Liver (tissue), 9 donors: ENCODE measurements around the gene WDR62. TPM values are rescaled to one million over a fixed set of nuclear protein-coding genes. Genes with fewer than 3 reads are reported as not detected.

Experiments used
- DNase-seq: peaks from one replicate; pipeline ENCODE4 v3.0.0-alpha.2; 2017; ENCODE audit warnings: low spot score
- H3K27ac ChIP-seq, 2 donors: one replicate each; pipeline ENCODE4 v1.7.0; 2013; ENCODE audit warnings: inconsistent platforms in 2 of 2, low read length in 2 of 2, control low read depth in 1 of 2, low read depth in 1 of 2, mild to moderate bottlenecking in 1 of 2
- H3K27me3 ChIP-seq, 4 donors: one replicate each; pipeline versions ENCODE4 v1.6.1 to v1.7.0; 2013; ENCODE audit warnings: low read length in 3 of 4, inconsistent platforms in 1 of 4, mild to moderate bottlenecking in 1 of 4, moderate library complexity in 1 of 4; ENCODE audit not compliant: control insufficient read depth in 4 of 4, insufficient read depth in 4 of 4
- H3K36me3 ChIP-seq, 4 donors: one replicate each; pipeline versions ENCODE4 v1.6.1 to v1.7.0; 2013; ENCODE audit warnings: low read length in 3 of 4, mild to moderate bottlenecking in 3 of 4, low read depth in 1 of 4, moderate library complexity in 1 of 4; ENCODE audit not compliant: control insufficient read depth in 4 of 4, insufficient read depth in 3 of 4
- H3K4me1 ChIP-seq, 4 donors: one replicate each; pipeline versions ENCODE4 v1.6.1 to v1.7.0; 2013; ENCODE audit warnings: low read length in 3 of 4, mild to moderate bottlenecking in 3 of 4, moderate library complexity in 1 of 4; ENCODE audit not compliant: control insufficient read depth in 4 of 4, insufficient read depth in 4 of 4
- H3K4me3 ChIP-seq, 3 donors: one replicate each; pipeline versions ENCODE4 v1.6.1 to v1.7.0; 2013; ENCODE audit warnings: low read length in 3 of 3, control low read depth in 1 of 3, low read depth in 1 of 3, mild to moderate bottlenecking in 1 of 3
- H3K9ac ChIP-seq, 2 donors: one replicate each; pipeline ENCODE4 v1.7.0; 2013; ENCODE audit warnings: low read length in 2 of 2, mild to moderate bottlenecking in 2 of 2, moderate library complexity in 2 of 2, control low read depth in 1 of 2, low read depth in 1 of 2
- H3K9me3 ChIP-seq, 4 donors: one replicate each; pipeline versions ENCODE4 v1.6.1 to v1.7.0; 2013; ENCODE audit warnings: low read length in 3 of 4; ENCODE audit not compliant: control insufficient read depth in 4 of 4
- EGR1 ChIP-seq, 2 donors: IDR thresholded peaks; 2 replicates each; pipeline ENCODE4 v1.6.1; 2016 to 2018; ENCODE audit warnings: antibody characterized with exemption in 2 of 2, low read depth in 2 of 2
- HNF4A ChIP-seq, 2 donors: conservative IDR thresholded peaks; 2 replicates each; pipeline ENCODE4 v1.6.1; 2016; ENCODE audit warnings: antibody characterized with exemption in 2 of 2, mild to moderate bottlenecking in 2 of 2
- JUND ChIP-seq, 2 donors: IDR thresholded peaks; 2 replicates each; pipeline ENCODE4 v1.6.1; 2016; ENCODE audit warnings: antibody characterized with exemption in 2 of 2
- RAD21 ChIP-seq, 2 donors: IDR thresholded peaks; 2 replicates each; pipeline ENCODE4 v1.6.1; 2016; ENCODE audit warnings: antibody characterized with exemption in 2 of 2, mild to moderate bottlenecking in 2 of 2
- REST ChIP-seq: IDR thresholded peaks from 2 replicates; pipeline ENCODE4 v1.6.1; 2016; ENCODE audit warnings: antibody characterized with exemption, mild to moderate bottlenecking
- SP1 ChIP-seq: IDR thresholded peaks from 2 replicates; pipeline ENCODE4 v1.6.1; 2018; ENCODE audit warnings: antibody characterized with exemption, mild to moderate bottlenecking
- TAF1 ChIP-seq: conservative IDR thresholded peaks from 2 replicates; pipeline ENCODE4 v1.6.1; 2016; ENCODE audit warnings: antibody characterized with exemption, mild to moderate bottlenecking
- WGBS: extraction: QIAGEN DNeasy Blood & Tissue Kit; methylation state at CpG from one replicate; pipeline ENCODE4 v1.1.7; 2013; 5-methylcytosine and 5-hydroxymethylcytosine counted together
- polyA plus RNA-seq, 2 donors: library from polyadenylated mRNA; stranded (reverse) in 1 of 2; unstranded in 1 of 2; fragments of 200-250 nt in 1 of 2; fragments of >200 nt in 1 of 2; fragmentation: Nextera tagmentation in 1 of 2; extraction: Ambion mirVana in 1 of 2; gene quantifications; one replicate each; pipeline versions ENCODE4 v1.2.1 to v1.2.3, GENCODE V29; 2013 to 2015
- total RNA-seq, 2 donors: library from RNA; depleted of rRNA; stranded (reverse); fragments of >200 nt; gene quantifications; one replicate each; pipeline ENCODE4 v1.2.3, GENCODE V29; 2014
- TF ChIP-seq, protein P1 (sequence below): fragments of 150-350 bp; IDR thresholded peaks from 2 replicates; pipeline ENCODE4 v1.5.1; 2017; ENCODE audit warnings: improper control_type of control experiment, low read depth, low read length; ENCODE audit not compliant: missing input control
- TF ChIP-seq, protein P2 (sequence below): IDR thresholded peaks from 2 replicates; pipeline ENCODE4 v1.6.1; 2016; ENCODE audit warnings: antibody characterized with exemption
- donor health status: healthy.
- donor health status: healthy.
- donor health status: healthy.
- donor health status: healthy.
- donor health status: healthy.

WDR62 gene
- total and polyA plus RNA-seq, 4 donors, result 0.26 to 6.6 (median 0.71) TPM

DNA sequence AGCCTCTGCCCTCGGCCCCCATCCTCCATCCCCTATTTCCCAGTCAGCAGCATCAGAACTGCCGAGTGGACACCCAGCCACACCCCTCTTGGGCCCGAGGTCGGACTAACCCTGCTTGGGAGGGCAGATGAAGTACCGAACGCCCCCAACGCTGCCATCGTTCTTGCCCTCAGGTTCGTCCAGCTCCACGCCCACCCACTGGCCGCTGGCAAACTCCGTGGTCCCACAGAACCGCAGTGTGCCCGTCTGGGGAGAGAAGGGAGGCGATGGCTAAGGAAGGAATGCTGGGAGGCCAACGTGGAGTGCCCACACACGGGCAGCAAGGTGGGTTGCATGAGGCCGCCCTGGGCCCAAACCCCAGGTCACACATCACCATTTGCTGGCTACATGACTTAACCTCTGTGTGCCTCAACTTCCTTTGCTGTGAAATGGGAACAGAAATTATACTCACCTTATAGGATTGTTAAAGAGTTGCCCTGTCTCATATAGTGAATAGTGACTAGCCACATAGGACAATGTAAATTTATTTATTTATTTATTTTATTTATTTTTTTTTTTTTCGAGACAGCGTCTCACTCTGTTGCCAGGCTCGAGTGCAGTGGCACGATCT, 35.5 kb upstream of the WDR62 start:
- 94% methylated on average over 22 of the region's 22 CpGs for WGBS
- Histone ChIP-seq H3K27me3 (no peaks in the 10 kb centered on the region), H3K9ac (no peak overlapping the region), H3K4me3 (no peak overlapping the region), H3K9me3 (no peaks in the 10 kb centered on the region), H3K4me1 (peaks cover 0 to 8% (median 6%) of the 10 kb centered on the region in 4 donors), H3K36me3 (no peaks in the 10 kb centered on the region), H3K27ac (no peak overlapping the region)
- TF ChIP-seq REST, result no peak
- no peak for TF ChIP-seq JUND (IDR thresholded peaks at IDR 0.05)
- no peak for TF ChIP-seq TAF1
- no peak for DNase-seq

- no peak overlapping the region for H3K27ac ChIP-seq
- no peak overlapping the region for H3K9ac ChIP-seq
- no peak for DNase-seq
Measured at GRCh38 chr19:36023432-36023831, 31.3 kb upstream of the WDR62 start.

DNA sequence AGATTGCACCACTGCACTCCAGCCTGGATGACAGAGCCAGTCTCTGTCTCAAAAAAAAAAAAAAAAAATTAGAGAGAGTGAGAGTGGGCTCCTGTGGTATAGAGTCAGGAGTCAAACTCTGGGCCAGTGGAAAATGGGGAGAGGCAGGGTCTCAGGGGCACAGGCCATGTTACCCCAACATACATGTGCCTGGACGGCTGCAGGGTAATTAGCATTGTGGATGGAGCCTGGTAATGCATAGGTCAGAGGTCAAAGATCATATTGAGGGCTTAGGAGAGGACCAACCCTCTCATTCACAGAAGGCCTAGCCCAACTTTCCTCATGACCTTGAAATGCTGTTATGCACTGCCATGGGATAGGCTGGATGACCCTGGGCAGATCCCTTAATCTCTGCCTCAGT, 29.2 kb upstream of the WDR62 start:
- 84% methylated on average over 1 of the region's 1 CpG for WGBS
- Histone ChIP-seq H3K9me3 (no peaks in the 10 kb centered on the region), H3K4me1 (no peaks in the 10 kb centered on the region), H3K9ac (no peak overlapping the region), H3K4me3 (no peak overlapping the region), H3K27me3 (no peaks in the 10 kb centered on the region), H3K36me3 (no peaks in the 10 kb centered on the region), H3K27ac (no peak overlapping the region)
- DNase-seq, result no peak
- TF ChIP-seq HNF4A (conservative IDR thresholded peaks at IDR 0.05) (no peak), SP1 (no peak), RAD21 (IDR thresholded peaks at IDR 0.05) (no peak), JUND (IDR thresholded peaks at IDR 0.05) (no peak), REST (no peak), EGR1 (IDR thresholded peaks at IDR 0.05; ENCODE audit: low read depth in 2 of 2) (no peak)
- TF ChIP-seq, protein P1, sequence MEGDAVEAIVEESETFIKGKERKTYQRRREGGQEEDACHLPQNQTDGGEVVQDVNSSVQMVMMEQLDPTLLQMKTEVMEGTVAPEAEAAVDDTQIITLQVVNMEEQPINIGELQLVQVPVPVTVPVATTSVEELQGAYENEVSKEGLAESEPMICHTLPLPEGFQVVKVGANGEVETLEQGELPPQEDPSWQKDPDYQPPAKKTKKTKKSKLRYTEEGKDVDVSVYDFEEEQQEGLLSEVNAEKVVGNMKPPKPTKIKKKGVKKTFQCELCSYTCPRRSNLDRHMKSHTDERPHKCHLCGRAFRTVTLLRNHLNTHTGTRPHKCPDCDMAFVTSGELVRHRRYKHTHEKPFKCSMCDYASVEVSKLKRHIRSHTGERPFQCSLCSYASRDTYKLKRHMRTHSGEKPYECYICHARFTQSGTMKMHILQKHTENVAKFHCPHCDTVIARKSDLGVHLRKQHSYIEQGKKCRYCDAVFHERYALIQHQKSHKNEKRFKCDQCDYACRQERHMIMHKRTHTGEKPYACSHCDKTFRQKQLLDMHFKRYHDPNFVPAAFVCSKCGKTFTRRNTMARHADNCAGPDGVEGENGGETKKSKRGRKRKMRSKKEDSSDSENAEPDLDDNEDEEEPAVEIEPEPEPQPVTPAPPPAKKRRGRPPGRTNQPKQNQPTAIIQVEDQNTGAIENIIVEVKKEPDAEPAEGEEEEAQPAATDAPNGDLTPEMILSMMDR, result no peak
- TF ChIP-seq, protein P2, sequence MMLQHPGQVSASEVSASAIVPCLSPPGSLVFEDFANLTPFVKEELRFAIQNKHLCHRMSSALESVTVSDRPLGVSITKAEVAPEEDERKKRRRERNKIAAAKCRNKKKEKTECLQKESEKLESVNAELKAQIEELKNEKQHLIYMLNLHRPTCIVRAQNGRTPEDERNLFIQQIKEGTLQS, result no peak

More at GRCh38 chr19:36023432-36023831, 31.3 kb upstream of the WDR62 start:
- Histone ChIP-seq H3K36me3 (no peaks in the 10 kb centered on the region), H3K4me3 (no peak overlapping the region), H3K4me1 (no peaks in the 10 kb centered on the region), H3K9me3 (no peaks in the 10 kb centered on the region), H3K27me3 (no peaks in the 10 kb centered on the region)
- WGBS, result 98% methylated on average over 5 of the region's 5 CpGs
- no peak for TF ChIP-seq TAF1
